Measurements from ENCODE around the gene ANKRD18B. TPM values are rescaled to one million over a fixed set of nuclear protein-coding genes. Genes with fewer than 3 reads are reported as not detected.

The ANKRD18B gene
- total and polyA plus RNA-seq, 9 of the 15 experiments (the other 6 are each of a cell fraction or from before 2014, with no cell fraction given) = 0.43 to 12.6 (median 1.8) TPM

DNA sequence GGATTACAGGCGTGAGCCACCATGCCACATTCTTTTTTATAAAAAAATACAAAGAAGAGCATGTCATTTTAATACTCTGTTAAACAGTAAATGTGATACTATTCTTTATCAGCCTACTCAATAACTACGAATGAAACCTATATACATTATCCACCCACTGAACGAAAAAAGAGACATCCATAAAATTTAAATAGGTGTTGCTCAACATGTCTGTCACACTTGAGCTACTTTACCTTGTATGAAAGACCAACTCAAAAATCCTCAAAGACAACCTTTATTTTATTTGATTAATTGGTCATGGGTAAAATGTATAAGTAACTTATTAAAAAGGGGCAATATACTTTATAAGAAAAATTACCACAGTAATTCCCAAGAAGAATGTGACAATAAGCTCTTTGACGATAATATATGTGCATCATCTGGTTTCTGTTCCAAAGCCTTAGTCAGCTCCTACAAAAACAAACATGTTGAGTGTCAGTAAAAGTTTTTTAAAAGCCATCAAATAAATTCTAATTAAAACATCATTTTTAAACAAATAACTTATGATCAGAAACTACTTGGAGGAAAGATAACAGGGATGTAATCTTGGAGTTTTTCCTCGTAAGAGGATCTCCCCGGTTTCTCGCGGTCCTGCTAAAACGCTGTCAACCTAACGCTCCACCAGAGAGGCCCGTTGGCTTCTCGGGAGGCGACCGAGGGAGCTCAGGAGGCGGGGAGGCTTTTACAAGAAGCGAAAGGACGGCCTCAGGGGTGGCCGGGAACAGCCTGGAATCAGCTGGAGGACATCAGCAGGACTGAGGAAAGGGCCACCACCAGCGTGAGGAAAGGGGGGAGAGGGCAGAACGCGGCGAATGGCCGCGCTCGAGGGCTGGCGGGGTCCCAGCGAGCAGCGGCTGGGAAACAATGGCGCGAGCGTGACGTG, 13.5 kb upstream of the ANKRD18B start (continued):
- TF ChIP-seq, protein P1, sequence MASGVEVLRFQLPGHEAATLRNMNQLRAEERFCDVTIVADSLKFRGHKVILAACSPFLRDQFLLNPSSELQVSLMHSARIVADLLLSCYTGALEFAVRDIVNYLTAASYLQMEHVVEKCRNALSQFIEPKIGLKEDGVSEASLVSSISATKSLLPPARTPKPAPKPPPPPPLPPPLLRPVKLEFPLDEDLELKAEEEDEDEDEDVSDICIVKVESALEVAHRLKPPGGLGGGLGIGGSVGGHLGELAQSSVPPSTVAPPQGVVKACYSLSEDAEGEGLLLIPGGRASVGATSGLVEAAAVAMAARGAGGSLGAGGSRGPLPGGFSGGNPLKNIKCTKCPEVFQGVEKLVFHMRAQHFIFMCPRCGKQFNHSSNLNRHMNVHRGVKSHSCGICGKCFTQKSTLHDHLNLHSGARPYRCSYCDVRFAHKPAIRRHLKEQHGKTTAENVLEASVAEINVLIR (CRISPR knock-in tag; IDR thresholded peaks at IDR 0.05) = no peak; the same call in 1 of the 2 replicates
- TF ChIP-seq ZNF124 (CRISPR knock-in tag; IDR thresholded peaks at IDR 0.05) (no peak), ZNF133 (CRISPR knock-in tag; IDR thresholded peaks at IDR 0.05) (no peak), POLR2A (conservative IDR thresholded peaks at IDR 0.05) (peak; percentile 88), ZFPM2 (CRISPR knock-in tag; IDR thresholded peaks at IDR 0.05) (no peak), CEBPB (tag; IDR thresholded peaks at IDR 0.05) (peak; percentile 68)
- TF ChIP-seq, protein P2, sequence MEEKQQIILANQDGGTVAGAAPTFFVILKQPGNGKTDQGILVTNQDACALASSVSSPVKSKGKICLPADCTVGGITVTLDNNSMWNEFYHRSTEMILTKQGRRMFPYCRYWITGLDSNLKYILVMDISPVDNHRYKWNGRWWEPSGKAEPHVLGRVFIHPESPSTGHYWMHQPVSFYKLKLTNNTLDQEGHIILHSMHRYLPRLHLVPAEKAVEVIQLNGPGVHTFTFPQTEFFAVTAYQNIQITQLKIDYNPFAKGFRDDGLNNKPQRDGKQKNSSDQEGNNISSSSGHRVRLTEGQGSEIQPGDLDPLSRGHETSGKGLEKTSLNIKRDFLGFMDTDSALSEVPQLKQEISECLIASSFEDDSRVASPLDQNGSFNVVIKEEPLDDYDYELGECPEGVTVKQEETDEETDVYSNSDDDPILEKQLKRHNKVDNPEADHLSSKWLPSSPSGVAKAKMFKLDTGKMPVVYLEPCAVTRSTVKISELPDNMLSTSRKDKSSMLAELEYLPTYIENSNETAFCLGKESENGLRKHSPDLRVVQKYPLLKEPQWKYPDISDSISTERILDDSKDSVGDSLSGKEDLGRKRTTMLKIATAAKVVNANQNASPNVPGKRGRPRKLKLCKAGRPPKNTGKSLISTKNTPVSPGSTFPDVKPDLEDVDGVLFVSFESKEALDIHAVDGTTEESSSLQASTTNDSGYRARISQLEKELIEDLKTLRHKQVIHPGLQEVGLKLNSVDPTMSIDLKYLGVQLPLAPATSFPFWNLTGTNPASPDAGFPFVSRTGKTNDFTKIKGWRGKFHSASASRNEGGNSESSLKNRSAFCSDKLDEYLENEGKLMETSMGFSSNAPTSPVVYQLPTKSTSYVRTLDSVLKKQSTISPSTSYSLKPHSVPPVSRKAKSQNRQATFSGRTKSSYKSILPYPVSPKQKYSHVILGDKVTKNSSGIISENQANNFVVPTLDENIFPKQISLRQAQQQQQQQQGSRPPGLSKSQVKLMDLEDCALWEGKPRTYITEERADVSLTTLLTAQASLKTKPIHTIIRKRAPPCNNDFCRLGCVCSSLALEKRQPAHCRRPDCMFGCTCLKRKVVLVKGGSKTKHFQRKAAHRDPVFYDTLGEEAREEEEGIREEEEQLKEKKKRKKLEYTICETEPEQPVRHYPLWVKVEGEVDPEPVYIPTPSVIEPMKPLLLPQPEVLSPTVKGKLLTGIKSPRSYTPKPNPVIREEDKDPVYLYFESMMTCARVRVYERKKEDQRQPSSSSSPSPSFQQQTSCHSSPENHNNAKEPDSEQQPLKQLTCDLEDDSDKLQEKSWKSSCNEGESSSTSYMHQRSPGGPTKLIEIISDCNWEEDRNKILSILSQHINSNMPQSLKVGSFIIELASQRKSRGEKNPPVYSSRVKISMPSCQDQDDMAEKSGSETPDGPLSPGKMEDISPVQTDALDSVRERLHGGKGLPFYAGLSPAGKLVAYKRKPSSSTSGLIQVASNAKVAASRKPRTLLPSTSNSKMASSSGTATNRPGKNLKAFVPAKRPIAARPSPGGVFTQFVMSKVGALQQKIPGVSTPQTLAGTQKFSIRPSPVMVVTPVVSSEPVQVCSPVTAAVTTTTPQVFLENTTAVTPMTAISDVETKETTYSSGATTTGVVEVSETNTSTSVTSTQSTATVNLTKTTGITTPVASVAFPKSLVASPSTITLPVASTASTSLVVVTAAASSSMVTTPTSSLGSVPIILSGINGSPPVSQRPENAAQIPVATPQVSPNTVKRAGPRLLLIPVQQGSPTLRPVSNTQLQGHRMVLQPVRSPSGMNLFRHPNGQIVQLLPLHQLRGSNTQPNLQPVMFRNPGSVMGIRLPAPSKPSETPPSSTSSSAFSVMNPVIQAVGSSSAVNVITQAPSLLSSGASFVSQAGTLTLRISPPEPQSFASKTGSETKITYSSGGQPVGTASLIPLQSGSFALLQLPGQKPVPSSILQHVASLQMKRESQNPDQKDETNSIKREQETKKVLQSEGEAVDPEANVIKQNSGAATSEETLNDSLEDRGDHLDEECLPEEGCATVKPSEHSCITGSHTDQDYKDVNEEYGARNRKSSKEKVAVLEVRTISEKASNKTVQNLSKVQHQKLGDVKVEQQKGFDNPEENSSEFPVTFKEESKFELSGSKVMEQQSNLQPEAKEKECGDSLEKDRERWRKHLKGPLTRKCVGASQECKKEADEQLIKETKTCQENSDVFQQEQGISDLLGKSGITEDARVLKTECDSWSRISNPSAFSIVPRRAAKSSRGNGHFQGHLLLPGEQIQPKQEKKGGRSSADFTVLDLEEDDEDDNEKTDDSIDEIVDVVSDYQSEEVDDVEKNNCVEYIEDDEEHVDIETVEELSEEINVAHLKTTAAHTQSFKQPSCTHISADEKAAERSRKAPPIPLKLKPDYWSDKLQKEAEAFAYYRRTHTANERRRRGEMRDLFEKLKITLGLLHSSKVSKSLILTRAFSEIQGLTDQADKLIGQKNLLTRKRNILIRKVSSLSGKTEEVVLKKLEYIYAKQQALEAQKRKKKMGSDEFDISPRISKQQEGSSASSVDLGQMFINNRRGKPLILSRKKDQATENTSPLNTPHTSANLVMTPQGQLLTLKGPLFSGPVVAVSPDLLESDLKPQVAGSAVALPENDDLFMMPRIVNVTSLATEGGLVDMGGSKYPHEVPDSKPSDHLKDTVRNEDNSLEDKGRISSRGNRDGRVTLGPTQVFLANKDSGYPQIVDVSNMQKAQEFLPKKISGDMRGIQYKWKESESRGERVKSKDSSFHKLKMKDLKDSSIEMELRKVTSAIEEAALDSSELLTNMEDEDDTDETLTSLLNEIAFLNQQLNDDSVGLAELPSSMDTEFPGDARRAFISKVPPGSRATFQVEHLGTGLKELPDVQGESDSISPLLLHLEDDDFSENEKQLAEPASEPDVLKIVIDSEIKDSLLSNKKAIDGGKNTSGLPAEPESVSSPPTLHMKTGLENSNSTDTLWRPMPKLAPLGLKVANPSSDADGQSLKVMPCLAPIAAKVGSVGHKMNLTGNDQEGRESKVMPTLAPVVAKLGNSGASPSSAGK (IDR thresholded peaks at IDR 0.05) = peak; percentile 51
- TF ChIP-seq, protein P3, sequence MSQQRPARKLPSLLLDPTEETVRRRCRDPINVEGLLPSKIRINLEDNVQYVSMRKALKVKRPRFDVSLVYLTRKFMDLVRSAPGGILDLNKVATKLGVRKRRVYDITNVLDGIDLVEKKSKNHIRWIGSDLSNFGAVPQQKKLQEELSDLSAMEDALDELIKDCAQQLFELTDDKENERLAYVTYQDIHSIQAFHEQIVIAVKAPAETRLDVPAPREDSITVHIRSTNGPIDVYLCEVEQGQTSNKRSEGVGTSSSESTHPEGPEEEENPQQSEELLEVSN (IDR thresholded peaks at IDR 0.05; ENCODE audit: borderline replicate concordance in 1 of 2, extremely low read depth in 1 of 2, insufficient read depth in 1 of 2, insufficient read length in 1 of 2, low read depth in 1 of 2, low read length in 1 of 2, poor library complexity in 1 of 2, severe bottlenecking in 1 of 2) = peak; percentile 42 to 48
